ENCODE results near the gene DUS1L. TPM values are rescaled to one million over a fixed set of nuclear protein-coding genes. Genes with fewer than 3 reads are reported as not detected.

Gene DUS1L
- total RNA-seq, 1 experiment from 2014 or later, result 176 TPM

DNA sequence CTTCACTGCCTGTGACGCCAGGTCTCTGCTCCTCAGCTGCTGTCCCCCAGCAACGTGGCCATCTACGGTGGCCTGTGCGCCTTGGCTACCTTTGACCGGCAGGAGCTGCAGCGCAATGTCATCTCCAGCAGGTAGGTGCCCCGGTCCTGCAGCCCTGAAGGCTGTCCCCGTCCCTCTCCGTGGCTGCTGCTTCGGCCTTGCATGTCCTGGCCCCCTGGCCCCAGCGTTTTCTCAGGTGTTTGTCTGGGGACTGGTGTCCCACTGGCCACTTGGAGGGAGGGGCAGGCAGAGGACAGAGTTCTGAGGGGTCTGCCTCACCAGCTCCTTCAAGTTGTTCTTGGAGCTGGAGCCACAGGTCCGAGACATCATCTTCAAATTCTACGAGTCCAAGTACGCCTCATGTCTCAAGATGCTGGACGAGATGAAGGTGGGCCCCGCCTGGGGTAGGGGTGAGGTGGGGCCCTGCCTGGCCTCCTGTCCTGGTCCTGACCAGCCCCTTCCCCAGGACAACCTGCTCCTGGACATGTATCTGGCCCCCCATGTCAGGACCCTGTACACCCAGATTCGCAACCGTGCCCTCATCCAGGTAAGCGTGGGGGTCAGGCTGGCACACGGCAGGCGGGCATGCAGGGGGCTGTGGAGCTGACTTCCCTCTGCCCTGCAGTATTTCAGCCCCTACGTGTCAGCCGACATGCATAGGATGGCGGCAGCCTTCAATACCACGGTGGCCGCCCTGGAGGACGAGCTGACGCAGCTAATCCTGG, 9.5 kb downstream of the DUS1L start:
- intact Hi-C loops (cut with micrococcal nuclease), result no loop called here
- DNase-seq (ENCODE audit: low read depth, low spot score) (no peak), ATAC-seq (no peak)
- Histone ChIP-seq H3K79me2 (ENCODE audit: insufficient read depth, low read length) (peaks cover 27% of the 10 kb centered on the region), H3K9me3 (ENCODE audit: control insufficient read depth in 1 of 2, insufficient read depth in 1 of 2, low read depth in 1 of 2, low read length in 2 of 2) (no peaks in the 10 kb centered on the region), H3K36me3 (ENCODE audit: control insufficient read depth in 1 of 2, insufficient read depth in 2 of 2, low read length in 2 of 2) (peaks cover 14 to 60% of the 10 kb centered on the region in 2 experiments), H3K27ac (ENCODE audit: low read depth, low read length) (peak overlapping the region; percentile 36; the same call in 1 of the 2 replicates), H3K4me3 (replicated peaks in 1 of 2; ENCODE audit: low read depth in 1 of 2, low read length in 2 of 2) (no peak overlapping the region), H3K4me1 (ENCODE audit: control insufficient read depth in 1 of 2, insufficient read depth in 2 of 2, low read length in 2 of 2) (peaks cover 7 to 24% of the 10 kb centered on the region in 2 experiments; a peak in 3 of 4 replicates), H3K9me2 (ENCODE audit: insufficient read depth) (no peaks in the 10 kb centered on the region), H3K27me3 (ENCODE audit: insufficient read depth, low read length) (no peaks in the 10 kb centered on the region), H2AFZ (ENCODE audit: low read depth, low read length, poor library complexity, severe bottlenecking) (no peak overlapping the region), H4K20me1 (ENCODE audit: insufficient read depth) (no peaks in the 10 kb centered on the region; the same call in 1 of the 2 replicates), H3K4me2 (ENCODE audit: low read length) (no peak overlapping the region), H3K9ac (ENCODE audit: low read length) (no peak overlapping the region)
- no TSS peak for BruUV-seq (replicated peaks)
- RAD21 ChIA-PET (ENCODE audit: low non-redundant PET in 1 of 2, low total read pairs in 2 of 2, uncharacterized antibody in 2 of 2, unreplicated experiment in 2 of 2), result no interaction called here
- TF ChIP-seq EGR1 (IDR thresholded peaks at IDR 0.05; ENCODE audit: low read depth) (no peak), YY1 (IDR thresholded peaks at IDR 0.05; ENCODE audit: extremely low read depth, insufficient replicate concordance, low read depth, low read length) (no peak), EZH2 (IDR thresholded peaks at IDR 0.05) (no peak)
- TF ChIP-seq, protein P1, sequence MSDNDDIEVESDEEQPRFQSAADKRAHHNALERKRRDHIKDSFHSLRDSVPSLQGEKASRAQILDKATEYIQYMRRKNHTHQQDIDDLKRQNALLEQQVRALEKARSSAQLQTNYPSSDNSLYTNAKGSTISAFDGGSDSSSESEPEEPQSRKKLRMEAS (IDR thresholded peaks at IDR 0.05), result no peak
- CTCF ChIA-PET, result interaction anchor here (0.9 kb wide), 1 partner anchor 19 kb away, joined by 3 read pairs; the partner anchor contains the start of gene DCXR
- POLR2A ChIA-PET, result no interaction called here

- intact Hi-C loops (cut with micrococcal nuclease), result no loop called here
- Histone ChIP-seq H3K4me3 (replicated peaks in 1 of 2; ENCODE audit: low read depth in 1 of 2, low read length in 2 of 2) (no peak overlapping the region), H3K79me2 (ENCODE audit: insufficient read depth, low read length) (peaks cover 36% of the 10 kb centered on the region), H3K9ac (ENCODE audit: low read length) (no peak overlapping the region), H3K9me2 (ENCODE audit: insufficient read depth) (no peaks in the 10 kb centered on the region), H3K4me2 (ENCODE audit: low read length) (no peak overlapping the region), H2AFZ (ENCODE audit: low read depth, low read length, poor library complexity, severe bottlenecking) (no peak overlapping the region), H3K9me3 (ENCODE audit: control insufficient read depth in 1 of 2, insufficient read depth in 1 of 2, low read depth in 1 of 2, low read length in 2 of 2) (no peaks in the 10 kb centered on the region), H3K27me3 (ENCODE audit: insufficient read depth, low read length) (no peaks in the 10 kb centered on the region), H3K27ac (ENCODE audit: low read depth, low read length) (peak overlapping the region; percentile 50; the same call in 1 of the 2 replicates), H3K36me3 (ENCODE audit: control insufficient read depth in 1 of 2, insufficient read depth in 2 of 2, low read length in 2 of 2) (peaks cover 11 to 52% of the 10 kb centered on the region in 2 experiments; a peak in 3 of 4 replicates), H3K4me1 (ENCODE audit: control insufficient read depth in 1 of 2, insufficient read depth in 2 of 2, low read length in 2 of 2) (peaks cover 10 to 30% of the 10 kb centered on the region in 2 experiments; a peak in 3 of 4 replicates), H4K20me1 (ENCODE audit: insufficient read depth) (no peaks in the 10 kb centered on the region; the same call in 1 of the 2 replicates)
- no TSS peak for BruUV-seq (replicated peaks)
- CTCF ChIA-PET, result no interaction called here
- no peak for ATAC-seq
- POLR2A ChIA-PET, result no interaction called here
- DNase-seq (ENCODE audit: low read depth, low spot score), result no peak
- TF ChIP-seq EZH2phosphoT487 (IDR thresholded peaks at IDR 0.05; ENCODE audit: borderline replicate concordance) (no peak), TCF7L2 (IDR thresholded peaks at IDR 0.05; ENCODE audit: borderline replicate concordance, extremely low read depth, insufficient read depth, insufficient read length) (peak; percentile 70)
- RAD21 ChIA-PET (ENCODE audit: low non-redundant PET in 1 of 2, low total read pairs in 2 of 2, uncharacterized antibody in 2 of 2, unreplicated experiment in 2 of 2), result no interaction called here
These were observed 10.3 kb downstream of the DUS1L start for GRCh38 chr17:82055023-82055964.
